Nephron (organoid): Measurements from ENCODE around the gene JCHAIN.

Experiments used
- H3K27ac Mint-ChIP-seq, 3 experiments: 2 replicates each; pipeline ENCODE4 v1.8.0; 2020; ENCODE audit warnings: mixed read lengths in 3 of 3, mild to moderate bottlenecking in 2 of 3, moderate library complexity in 1 of 3
- H3K27me3 Mint-ChIP-seq: 2 replicates; pipeline ENCODE4 v1.8.0; 2021; ENCODE audit warnings: low read depth, mild to moderate bottlenecking, moderate library complexity, mixed read lengths
- H3K36me3 Mint-ChIP-seq: 2 replicates; pipeline ENCODE4 v1.8.0; 2020; ENCODE audit warnings: low read depth, mixed read lengths
- H3K4me1 Mint-ChIP-seq: 2 replicates; pipeline ENCODE4 v1.8.0; 2020; ENCODE audit warnings: mixed read lengths
- H3K4me3 Mint-ChIP-seq, 3 experiments: 2 replicates each; pipeline ENCODE4 v1.8.0; 2020; ENCODE audit warnings: mild to moderate bottlenecking in 3 of 3, mixed read lengths in 3 of 3, moderate library complexity in 2 of 3
- H3K9me3 Mint-ChIP-seq: 2 replicates; pipeline ENCODE4 v1.8.0; 2020; ENCODE audit warnings: mixed read lengths
- CTCF ChIP-seq, 3 experiments: fragments of 200-600 bp; sonication (generic); IDR thresholded peaks; one replicate each; pipeline ENCODE4 v1.5.0; 2021; ENCODE audit warnings: antibody characterized with exemption in 3 of 3; ENCODE audit not compliant: unreplicated experiment in 3 of 3

JCHAIN gene

DNA sequence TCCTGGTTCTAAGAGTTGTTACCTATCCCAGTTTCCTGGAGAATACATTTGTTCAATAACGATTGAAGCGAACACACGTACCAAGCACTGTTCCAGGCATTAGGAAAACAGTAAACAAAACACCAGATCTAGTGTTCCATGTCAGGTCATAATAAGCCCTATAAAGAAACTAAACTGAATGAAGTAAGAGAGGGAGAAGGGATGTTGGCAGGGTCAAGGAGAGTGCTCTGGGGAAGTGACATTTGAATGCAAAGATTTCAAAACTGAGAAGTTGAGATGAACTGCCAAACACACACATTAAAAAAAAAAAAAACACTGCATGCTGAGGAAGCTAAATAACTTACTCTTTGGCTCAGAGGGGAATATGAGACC lies 52.1 kb downstream of the JCHAIN start:
- Mint-ChIP-seq H3K36me3 (no peaks in the 10 kb centered on the region), H3K9me3 (no peaks in the 10 kb centered on the region), H3K27me3 (peaks cover 6% of the 10 kb centered on the region), H3K4me1 (peaks cover 17% of the 10 kb centered on the region), H3K27ac (peak overlapping the region; percentile 75 to 87 (median 82)), H3K4me3 (peak overlapping the region in 1 of 3 experiments; percentile 33)
- no peak for TF ChIP-seq CTCF (IDR thresholded peaks at IDR 0.05; ENCODE audit: unreplicated experiment in 3 of 3)

DNA sequence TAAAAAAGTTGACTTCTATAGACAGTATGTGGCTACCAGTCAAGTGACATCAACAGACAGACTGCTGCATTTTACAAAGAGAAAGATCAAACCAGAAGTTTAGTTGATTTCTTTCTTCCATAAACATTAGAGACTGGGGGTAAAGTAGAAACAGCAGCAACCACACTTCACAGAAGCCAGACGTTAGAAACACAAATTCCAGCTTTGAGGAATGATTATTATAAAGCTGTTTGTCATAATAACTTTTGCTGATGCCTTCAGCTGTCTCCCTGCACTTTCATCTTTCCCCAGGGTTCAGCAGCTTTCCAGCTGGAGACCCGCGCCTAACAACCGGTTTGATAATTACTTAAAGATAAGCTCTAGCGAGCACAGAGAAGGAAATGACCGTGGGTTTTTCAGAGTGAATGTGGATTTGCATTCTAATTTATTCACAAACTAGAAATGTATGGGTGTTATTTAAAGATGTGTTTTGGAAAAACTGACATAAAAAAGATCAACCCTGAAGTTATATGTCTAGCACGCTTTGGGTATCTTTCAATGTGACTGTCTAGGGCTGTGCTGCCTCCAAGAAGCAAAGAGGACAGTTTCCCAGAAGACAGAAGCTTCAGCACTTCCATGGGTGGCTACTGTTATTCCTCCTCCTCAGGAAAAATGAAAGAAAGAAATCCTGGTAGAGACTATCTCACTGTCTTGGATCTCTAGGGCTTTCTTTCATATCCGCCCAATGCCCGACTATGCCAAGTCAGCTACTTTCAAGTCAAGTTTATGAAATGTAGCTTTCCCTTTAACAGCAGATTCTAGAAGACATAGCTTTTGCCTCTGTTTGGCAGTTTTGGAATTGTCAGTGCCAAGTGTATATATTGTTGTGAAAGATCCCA lies 52.8 kb downstream of the JCHAIN start:
- H3K4me3 Mint-ChIP-seq: peak overlapping the region; percentile 3 to 33 (median 22)
- no peak for TF ChIP-seq CTCF (IDR thresholded peaks at IDR 0.05; ENCODE audit: unreplicated experiment in 3 of 3)
- H3K4me1 Mint-ChIP-seq: peaks cover 17% of the 10 kb centered on the region
- peaks cover 6% of the 10 kb centered on the region for H3K27me3 Mint-ChIP-seq
- peak overlapping the region; percentile 75 to 87 (median 82) for H3K27ac Mint-ChIP-seq
- no peaks in the 10 kb centered on the region for H3K9me3 Mint-ChIP-seq
- H3K36me3 Mint-ChIP-seq: no peaks in the 10 kb centered on the region

DNA sequence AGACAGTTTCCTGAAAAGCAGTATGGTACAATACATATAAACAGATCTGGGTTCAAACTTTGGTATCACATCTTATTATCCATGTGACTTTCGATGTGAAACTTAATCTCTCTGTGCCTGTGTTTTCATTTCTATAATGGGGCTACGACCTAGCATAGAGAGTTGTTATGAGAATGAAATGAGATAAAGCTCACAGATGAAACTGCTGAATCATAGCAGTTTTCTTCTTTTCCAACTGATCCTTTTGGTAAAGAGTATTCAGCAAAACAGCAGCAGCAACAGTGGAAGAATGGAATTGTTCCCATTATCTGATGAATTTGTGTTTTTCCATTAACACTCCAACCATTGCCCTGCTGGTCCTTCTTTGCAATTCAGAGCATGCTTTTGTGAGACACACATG lies 58.0 kb downstream of the JCHAIN start:
- H3K4me3 Mint-ChIP-seq: no peak overlapping the region
- no peaks in the 10 kb centered on the region for H3K9me3 Mint-ChIP-seq
- peaks cover 3% of the 10 kb centered on the region for H3K27me3 Mint-ChIP-seq
- TF ChIP-seq CTCF (IDR thresholded peaks at IDR 0.05; ENCODE audit: unreplicated experiment in 3 of 3): no peak
- H3K36me3 Mint-ChIP-seq: no peaks in the 10 kb centered on the region
- H3K27ac Mint-ChIP-seq: no peak overlapping the region
- peaks cover 6% of the 10 kb centered on the region for H3K4me1 Mint-ChIP-seq

GRCh38 chr4:70607334-70607853 lies 58.9 kb downstream of the JCHAIN start:
- no peak overlapping the region for H3K27ac Mint-ChIP-seq
- H3K27me3 Mint-ChIP-seq: peaks cover 3% of the 10 kb centered on the region
- H3K9me3 Mint-ChIP-seq: no peaks in the 10 kb centered on the region
- H3K4me3 Mint-ChIP-seq: no peak overlapping the region
- no peaks in the 10 kb centered on the region for H3K4me1 Mint-ChIP-seq
- H3K36me3 Mint-ChIP-seq: no peaks in the 10 kb centered on the region
- no peak for TF ChIP-seq CTCF (IDR thresholded peaks at IDR 0.05; ENCODE audit: unreplicated experiment in 3 of 3)

DNA sequence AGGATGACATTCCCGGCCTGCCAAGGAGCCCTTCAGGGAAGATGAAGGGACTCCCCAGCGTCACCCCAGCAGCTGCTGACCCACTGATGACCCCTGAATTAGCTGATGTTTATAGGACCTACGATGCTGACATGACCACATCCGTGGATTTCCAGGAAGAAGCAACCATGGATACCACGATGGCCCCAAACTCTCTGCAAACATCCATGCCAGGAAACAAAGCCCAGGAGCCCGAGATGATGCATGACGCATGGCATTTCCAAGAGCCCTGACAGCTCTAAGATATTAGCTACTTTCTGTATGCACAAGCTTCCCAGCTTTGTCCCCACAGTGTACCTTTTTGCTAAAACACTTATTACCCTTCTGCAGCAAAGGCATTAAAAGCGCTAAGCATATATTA lies 59.8 kb downstream of the JCHAIN start:
- no peak overlapping the region for H3K4me3 Mint-ChIP-seq
- H3K27ac Mint-ChIP-seq: no peak overlapping the region
- H3K27me3 Mint-ChIP-seq: peaks cover 3% of the 10 kb centered on the region
- TF ChIP-seq CTCF (IDR thresholded peaks at IDR 0.05; ENCODE audit: unreplicated experiment in 3 of 3): no peak
- no peaks in the 10 kb centered on the region for H3K4me1 Mint-ChIP-seq
- no peaks in the 10 kb centered on the region for H3K36me3 Mint-ChIP-seq
- H3K9me3 Mint-ChIP-seq: no peaks in the 10 kb centered on the region
